HG03196 (cell line): ENCODE results near the gene MUC6.
"Not testable (repeated sequence)": the region's sequence is repeated elsewhere in the genome, so short reads cannot be mapped to it uniquely, and the experiment has no call there.

ENCODE experiments used
- ATAC-seq: cut with Tn5 transposase; IDR thresholded peaks from one replicate; pipeline ENCODE4 v1.9.1; 2021; ENCODE audit not compliant: unreplicated experiment

The MUC6 gene

DNA sequence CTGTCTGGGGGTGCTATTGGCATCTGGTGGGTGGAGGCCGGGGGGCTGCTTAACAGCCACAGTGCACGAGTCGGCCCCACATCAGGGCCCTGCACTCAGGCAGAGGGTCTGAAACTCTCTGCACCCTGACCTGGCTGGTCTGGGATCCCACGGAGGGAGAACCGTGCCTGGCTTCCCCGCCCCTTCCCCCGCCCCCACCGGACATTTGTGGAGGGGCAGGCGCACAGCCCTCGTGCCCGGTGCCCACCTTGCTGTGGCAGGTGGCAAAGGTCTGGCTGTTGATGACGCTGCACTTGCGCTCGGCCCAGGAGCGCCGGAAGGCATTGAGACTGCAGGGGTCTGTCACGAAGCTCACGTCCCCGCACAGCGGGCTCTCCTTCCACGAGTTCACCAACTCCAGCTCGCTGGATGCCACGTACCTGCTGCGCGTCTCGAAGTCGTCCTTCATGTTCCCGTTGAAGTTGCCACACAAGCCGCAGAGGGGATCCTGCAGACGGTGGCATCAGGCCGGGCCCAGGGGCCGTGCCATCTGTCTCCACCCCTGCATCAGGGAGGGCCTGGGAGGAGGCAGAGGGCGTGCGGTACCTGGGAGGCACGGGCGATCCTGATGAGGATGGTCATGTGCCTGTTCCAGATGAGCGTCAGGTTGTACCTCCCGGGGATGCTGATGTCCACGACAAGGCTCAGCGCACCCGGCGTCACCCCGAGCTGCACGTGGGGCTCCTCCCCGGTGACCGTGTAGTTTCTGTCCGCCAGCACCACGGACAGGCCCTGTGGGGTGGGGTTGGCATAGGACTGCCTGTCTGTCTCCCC is 11.7 kb downstream of the MUC6 start:
- no peak for ATAC-seq

- ATAC-seq, result no peak
Observed at GRCh38 chr11:1023811-1024596, 12.5 kb downstream of the MUC6 start.

GRCh38 chr11:1022908-1023810 is 13.4 kb downstream of the MUC6 start:
- ATAC-seq, result no peak

GRCh38 chr11:1022411-1022810 is 14.1 kb downstream of the MUC6 start:
- ATAC-seq, result no peak

DNA sequence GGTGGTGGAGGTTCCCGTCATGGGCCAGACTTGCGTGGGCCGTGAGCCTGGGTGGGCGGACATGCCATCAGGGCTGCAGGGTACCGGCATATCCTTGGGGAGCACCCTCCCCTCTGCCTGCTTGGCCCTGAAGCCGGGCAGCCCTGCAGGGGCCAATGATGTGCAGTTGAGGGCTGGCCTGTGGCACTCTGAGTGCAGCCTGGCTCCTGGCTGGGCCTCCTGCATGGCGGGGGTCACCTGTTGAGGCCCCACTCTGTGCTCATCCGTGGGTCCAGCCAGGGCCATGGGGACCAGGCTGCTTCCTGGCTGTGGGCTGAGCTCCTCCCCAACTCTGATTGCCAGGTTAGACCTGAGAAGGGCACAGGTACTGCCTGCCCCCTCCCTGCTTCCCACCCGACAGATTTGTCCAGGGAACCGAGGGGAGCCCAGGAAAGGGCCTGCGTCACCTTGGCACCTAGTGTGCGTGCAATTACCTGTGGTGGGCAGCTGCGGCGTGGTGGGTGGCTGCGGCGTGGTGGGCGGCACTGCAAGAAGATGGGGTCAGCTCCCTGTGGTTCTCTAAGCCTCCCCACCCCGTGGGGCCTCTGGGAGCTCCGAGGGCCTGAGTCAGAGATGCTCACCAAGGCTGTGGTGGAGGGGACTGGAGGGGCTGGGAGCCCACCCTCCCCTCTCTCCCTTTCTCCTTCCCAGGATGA is 16.2 kb downstream of the MUC6 start:
- no peak for ATAC-seq

DNA sequence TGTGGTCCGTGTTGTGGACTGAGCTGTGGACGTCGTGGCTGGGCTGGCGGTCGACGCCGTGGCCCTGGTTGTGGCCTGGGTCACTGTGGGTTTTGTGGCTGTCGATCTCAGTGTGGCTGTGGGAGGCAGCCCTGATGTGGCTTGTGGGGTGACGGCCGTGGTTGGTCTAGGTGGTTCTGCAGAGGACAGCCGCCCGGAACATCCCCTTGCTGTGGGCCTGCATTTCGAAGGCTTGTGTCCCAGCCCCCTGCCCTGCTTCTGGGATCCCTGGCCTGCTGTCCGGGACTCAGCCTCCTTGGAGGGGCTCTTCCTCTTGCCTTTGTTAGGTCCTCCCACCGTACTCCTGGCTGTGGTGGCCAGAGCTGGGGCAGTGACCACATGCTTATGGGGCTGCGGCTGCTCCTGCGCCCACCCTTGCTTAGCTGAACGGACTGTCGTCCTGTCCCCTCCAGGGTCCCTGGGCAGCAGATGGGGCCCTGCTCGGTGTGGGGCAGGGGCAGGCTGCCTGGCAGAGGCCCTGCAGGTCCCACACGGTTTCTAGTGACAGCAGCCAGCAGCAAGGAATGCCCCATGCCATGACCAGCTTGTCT is 17.1 kb downstream of the MUC6 start:
- ATAC-seq, result no peak

DNA sequence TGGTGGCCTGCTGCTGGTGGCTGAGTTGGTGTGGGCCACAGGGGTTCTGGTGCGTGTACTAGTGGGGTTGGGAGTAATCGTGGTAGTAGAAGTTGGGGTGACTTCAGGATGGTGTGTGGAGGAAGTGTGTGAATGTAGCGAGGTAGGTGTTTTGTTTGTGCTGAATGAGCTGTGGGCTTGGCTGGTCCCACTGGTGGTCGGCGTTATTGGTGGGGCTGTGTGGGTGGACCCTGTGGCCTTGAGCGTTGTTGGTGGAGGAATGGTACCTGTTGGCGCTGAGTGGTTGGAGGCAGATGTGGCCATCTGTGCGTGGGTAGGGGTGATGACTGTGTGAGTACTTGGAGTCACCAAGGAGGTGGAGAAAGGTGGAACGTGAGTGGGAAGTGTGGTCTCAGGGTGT is 18.4 kb downstream of the MUC6 start:
- no peak for ATAC-seq

GRCh38 chr11:1017269-1018005 is 19.1 kb downstream of the MUC6 start:
- no peak for ATAC-seq

DNA sequence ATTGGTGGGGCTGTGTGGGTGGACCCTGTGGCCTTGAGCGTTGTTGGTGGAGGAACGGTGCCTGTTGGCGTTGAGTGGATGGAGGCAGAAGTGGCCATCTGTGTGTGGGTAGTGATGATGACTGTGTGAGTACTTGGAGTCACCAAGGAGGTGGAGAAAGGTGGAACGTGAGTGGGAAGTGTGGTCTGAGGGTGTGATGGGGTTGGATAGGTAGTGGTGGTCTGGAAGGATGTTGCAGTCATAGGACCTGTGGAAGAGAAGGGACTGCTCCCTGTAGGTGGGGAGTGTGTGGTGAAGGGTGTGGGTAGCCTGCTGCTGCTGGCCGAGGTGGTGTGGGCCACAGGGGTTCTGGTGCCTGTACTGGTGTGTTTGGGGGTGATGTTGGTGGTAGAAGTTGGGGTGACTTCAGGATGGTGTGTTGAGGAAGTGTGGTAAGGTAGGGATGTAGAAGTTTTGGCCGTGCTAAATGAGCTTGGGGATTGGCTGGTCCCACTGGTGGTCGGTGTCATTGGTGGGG is 19.9 kb downstream of the MUC6 start:
- ATAC-seq, result not testable (repeated sequence)

DNA sequence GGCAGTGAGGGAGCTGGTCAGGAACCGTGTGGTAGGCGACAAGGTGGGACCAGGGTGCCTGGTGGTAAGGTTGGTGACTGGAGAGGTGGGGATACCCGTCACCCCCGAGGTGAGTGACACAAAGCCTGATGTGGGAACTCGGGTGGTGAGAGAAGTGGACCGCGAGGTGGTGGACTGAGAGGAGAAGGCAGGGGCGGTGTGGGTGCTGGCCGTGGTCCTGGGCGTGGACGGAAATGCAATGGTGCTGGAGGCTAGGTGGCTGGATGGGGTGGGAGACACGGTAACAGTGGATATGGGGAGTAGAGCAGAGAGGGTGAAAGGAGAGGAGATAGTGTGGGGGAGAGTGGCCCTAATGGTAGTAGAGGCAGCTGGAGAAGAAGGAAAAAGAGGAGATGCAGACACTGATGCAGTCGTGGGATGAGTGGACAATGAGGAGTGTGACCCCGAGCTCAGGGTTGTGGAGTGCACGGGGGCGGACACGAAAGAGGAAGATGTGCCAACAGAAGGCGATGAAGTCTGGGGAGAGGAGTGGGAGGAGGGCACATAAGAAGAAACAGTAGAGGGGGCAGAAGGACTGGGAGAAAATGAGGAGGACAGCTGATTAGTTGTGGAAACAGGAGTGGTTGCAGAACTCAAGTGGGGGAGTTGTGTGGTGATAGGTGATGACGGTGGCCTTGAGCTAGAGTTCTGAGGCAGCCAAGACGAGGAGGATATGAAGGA is 20.5 kb downstream of the MUC6 start:
- ATAC-seq, result no peak

GRCh38 chr11:1015064-1015463 is 21.5 kb downstream of the MUC6 start:
- no peak for ATAC-seq

DNA sequence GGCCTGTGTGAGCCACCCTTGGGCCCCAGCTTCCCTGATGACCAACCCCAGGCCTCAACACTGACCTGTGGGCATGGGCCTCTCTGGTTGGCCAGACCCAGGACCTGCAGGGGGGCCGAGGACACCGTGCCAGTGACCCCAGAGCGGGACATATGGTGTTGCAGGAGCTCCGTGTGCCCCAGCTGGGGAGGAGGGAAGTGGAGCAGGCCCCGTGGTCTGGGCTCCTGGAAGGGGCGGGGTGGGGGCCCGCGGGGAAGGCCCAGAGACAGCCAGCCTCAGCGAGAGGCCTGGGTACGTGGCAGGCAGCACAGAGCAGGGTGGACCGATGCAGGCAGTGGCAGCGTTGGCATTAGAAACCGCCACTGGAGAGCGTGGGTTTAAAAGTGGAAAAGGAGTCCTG is 22.2 kb downstream of the MUC6 start:
- ATAC-seq, result no peak

- ATAC-seq, result no peak
Observed at GRCh38 chr11:1013631-1013935, 22.9 kb downstream of the MUC6 start.

DNA sequence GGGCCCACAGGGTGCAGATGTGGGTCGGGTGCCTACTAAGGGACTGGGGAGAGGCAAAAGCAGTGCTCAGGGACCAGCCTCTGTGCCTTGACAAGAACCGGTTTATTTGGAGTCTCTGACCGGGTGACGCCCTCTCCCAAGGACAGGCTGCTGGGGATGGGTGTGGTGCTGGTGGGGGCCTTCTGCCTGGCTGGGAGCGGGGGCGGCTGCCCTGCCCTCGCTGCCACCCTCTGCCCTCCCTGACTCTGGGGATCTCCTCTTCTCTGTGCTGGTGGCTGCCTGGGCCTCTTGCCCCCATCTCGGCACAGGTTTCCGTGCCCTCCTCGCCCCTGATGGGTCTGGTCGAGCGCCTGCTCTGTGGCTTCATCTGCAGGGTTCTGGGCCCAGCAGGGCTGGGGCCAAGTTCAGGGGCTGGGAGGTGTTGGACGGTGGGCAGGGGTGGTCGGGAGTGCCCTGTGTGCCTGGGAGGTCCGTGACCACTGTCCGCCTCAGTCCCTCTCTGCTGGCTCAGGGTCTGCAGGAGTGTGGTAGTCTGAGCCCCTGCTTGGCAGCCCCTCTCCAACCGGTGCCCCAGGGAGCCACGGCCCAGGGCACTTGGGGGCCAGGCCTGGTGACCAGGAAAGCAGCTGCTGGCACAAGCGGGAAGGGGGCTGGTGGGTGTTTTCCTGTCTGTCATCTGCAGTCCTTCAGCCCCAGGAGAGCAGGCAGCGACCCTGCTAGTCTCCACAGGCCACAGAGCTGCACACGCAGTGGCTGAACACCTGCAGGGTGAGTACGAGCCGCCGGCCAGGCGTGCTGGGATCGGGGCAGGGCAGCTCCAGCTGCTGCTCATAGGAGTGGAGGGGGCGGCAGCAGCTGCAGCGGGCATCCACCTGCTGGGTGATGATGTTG is 23.5 kb downstream of the MUC6 start:
- no peak for ATAC-seq

DNA sequence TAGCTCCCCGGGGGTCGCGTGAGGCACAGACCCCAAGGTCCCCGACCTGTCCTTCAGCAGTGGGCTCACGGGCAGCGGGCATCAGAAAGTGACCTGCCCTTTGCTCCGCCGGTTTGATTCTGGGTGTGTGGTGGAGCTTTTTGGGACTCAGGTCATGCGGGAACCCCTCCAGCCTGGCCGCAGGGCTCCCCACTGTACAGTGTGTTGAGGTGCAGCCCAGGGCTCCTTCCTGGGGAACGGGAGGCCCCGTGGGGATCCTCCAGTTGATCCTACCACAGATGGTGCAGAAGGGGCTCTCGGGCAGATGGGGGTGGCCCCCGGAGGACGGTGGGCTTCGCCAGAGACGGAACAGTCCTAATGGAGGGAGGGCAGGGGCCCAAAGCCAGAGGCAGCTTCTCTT is 24.2 kb downstream of the MUC6 start:
- ATAC-seq, result no peak

DNA sequence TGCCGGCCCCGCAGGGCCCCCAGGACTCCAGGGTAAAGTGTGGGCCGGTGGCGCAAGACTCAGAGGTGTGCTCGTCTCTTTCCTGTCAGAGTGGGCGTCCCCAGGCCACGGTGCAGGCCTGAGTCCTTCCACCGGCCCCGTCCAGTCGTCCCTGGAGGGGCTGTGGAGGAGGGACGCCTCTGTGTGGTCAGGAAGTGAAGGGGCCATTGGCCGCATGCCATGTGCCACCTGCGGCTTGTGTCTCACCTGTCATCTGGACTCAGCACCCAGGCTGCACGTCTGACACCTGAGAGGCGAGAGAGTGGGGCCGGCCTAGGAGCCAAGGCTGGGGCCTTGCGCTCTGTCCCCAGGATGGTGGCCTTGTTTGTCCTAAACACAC is 25.2 kb downstream of the MUC6 start:
- ATAC-seq, result no peak

GRCh38 chr11:1010551-1011319 is 25.8 kb downstream of the MUC6 start:
- no peak for ATAC-seq
